ENCODE data around the gene FREM3.

DNA sequence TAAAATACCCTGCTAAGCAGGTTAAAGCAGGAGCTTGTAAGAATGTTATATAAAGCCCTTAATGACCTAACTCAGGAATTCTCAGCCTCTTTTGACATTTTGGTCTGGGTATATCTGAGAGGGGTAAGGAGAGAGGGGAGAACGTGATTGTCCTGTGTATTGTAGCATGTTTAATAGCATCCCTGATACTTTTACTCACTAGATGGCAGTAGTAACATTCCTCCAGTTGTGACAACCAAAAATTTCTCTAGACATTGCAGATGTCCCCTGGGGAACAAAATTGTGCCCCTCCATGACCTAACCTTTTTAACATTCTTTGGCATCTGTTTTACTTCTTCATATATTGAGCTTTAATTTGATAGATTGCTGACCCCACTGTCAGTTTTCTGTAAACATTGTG, 169.1 kb downstream of the FREM3 start:
- TF ChIP-seq, protein P1, sequence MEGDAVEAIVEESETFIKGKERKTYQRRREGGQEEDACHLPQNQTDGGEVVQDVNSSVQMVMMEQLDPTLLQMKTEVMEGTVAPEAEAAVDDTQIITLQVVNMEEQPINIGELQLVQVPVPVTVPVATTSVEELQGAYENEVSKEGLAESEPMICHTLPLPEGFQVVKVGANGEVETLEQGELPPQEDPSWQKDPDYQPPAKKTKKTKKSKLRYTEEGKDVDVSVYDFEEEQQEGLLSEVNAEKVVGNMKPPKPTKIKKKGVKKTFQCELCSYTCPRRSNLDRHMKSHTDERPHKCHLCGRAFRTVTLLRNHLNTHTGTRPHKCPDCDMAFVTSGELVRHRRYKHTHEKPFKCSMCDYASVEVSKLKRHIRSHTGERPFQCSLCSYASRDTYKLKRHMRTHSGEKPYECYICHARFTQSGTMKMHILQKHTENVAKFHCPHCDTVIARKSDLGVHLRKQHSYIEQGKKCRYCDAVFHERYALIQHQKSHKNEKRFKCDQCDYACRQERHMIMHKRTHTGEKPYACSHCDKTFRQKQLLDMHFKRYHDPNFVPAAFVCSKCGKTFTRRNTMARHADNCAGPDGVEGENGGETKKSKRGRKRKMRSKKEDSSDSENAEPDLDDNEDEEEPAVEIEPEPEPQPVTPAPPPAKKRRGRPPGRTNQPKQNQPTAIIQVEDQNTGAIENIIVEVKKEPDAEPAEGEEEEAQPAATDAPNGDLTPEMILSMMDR (conservative IDR thresholded peaks at IDR 0.05 in 1 of 2, IDR thresholded peaks at IDR 0.05 in 1 of 2; ENCODE audit: low read depth in 1 of 2, low read length in 2 of 2), result peak; percentile 46 to 55
- no peak for TF ChIP-seq EZH2 (IDR thresholded peaks at IDR 0.05; ENCODE audit: low read length, missing control alignments)
